Right renal cortex interstitium (tissue), 3 donors: ENCODE results near the gene PLXNA4. TPM values are rescaled to one million over a fixed set of nuclear protein-coding genes. Genes with fewer than 3 reads are reported as not detected.

Experiments used
- DNase-seq, 3 donors: peaks; one replicate each; pipeline ENCODE4 v3.0.0-alpha.2; 2013; ENCODE audit warnings: low read depth in 3 of 3, low spot score in 2 of 3
- polyA plus RNA-seq, 3 donors: library from polyadenylated mRNA; unstranded; fragments of 120-200 nt; gene quantifications; one replicate each; pipeline ENCODE4 v1.2.1, GENCODE V29; 2013; ENCODE audit not compliant: insufficient read length in 3 of 3

The PLXNA4 gene
- polyA plus RNA-seq, 3 donors, result 11.8 to 14.5 (median 13.5) TPM

- DNase-seq, result no peak
Observed at GRCh38 chr7:132564849-132565248, 11.4 kb downstream of the PLXNA4 start.

GRCh38 chr7:132564090-132564489 is 12.2 kb downstream of the PLXNA4 start:
- DNase-seq, result no peak

GRCh38 chr7:132562690-132563089 is 13.6 kb downstream of the PLXNA4 start:
- no peak for DNase-seq

DNA sequence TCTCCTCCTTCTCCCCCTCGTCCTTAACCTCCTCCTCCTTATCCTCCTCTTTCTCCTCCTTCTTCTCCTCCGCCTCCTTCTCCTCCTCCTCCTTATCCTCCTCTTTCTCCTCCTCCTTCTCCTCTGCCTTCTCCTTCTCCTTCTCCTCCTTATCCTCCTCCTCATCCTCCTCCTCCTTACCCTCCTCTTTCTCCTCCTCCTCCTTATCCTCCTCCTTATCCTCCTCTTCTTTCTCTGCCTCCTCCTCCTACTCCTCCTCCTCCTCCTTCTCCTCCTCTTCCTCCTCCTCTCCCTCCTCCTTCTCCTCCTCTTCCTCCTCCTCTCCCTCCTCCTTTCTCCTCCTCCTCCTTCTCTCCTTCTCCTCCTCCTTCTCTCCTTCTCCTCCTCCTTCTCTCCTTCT is 14.5 kb downstream of the PLXNA4 start:
- no peak for DNase-seq

DNA sequence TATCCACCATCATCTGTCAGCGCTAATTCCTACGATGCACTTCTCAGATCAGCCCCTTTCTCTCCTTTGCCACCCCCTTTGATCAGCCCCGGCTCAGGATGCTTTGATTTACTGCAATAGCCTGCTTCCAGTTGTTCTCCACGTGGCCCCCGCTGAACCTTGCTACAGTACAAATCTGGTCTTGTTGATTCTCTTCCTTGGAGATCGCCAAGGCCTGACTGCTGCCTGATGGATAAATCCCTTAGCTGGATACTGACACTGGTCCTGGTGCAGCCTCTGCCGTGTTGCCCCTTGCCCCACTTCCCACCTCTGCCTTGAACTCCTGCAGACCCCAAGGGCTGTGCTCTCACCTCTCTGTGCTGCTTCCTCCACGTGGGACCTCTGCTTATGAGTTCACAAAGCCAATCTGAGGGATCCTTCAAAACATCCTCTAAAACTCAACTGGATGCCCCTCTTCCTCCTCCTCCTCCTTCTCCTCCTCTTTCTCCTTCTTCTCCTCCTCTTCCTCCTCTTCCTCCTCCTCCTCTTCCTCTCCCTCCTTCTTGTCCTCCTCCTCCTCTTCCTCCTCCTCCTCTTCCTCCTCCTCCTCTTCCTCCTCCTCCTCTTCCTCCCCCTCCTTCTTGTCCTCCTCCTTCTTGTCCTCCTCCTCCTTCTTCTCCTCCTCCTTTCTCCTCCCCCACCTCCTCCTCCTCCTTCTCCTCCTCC is 15.3 kb downstream of the PLXNA4 start:
- DNase-seq, result no peak

DNA sequence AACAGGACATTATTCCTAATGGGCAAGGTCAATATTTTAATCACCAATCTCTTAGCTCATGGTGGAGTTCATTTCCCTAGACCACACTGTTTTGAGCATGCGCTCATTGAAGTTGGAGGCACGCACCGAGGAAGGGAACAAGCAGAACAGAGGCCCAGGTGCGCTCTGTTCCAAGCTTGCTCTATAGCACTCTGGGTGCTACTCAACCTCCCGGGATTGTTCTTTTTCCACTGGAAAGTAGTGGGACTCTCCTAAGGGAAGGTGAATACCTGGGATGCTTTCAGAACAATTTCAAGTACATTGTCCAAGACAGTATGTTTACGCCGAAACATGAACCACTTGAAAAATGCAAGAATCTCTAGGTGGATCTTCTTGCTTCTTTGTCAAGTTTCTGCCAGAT is 16.2 kb downstream of the PLXNA4 start:
- DNase-seq, result no peak

GRCh38 chr7:132558815-132559214 is 17.5 kb downstream of the PLXNA4 start:
- no peak for DNase-seq

- no peak for DNase-seq
Observed at GRCh38 chr7:132557489-132558044, 18.7 kb downstream of the PLXNA4 start.

- no peak for DNase-seq
Observed at GRCh38 chr7:132554446-132554845, 21.8 kb downstream of the PLXNA4 start.

- no peak for DNase-seq
Observed at GRCh38 chr7:132553031-132553430, 23.2 kb downstream of the PLXNA4 start.

GRCh38 chr7:132551886-132552285 is 24.4 kb downstream of the PLXNA4 start:
- no peak for DNase-seq

GRCh38 chr7:132551439-132551838 is 24.8 kb downstream of the PLXNA4 start:
- no peak for DNase-seq

DNA sequence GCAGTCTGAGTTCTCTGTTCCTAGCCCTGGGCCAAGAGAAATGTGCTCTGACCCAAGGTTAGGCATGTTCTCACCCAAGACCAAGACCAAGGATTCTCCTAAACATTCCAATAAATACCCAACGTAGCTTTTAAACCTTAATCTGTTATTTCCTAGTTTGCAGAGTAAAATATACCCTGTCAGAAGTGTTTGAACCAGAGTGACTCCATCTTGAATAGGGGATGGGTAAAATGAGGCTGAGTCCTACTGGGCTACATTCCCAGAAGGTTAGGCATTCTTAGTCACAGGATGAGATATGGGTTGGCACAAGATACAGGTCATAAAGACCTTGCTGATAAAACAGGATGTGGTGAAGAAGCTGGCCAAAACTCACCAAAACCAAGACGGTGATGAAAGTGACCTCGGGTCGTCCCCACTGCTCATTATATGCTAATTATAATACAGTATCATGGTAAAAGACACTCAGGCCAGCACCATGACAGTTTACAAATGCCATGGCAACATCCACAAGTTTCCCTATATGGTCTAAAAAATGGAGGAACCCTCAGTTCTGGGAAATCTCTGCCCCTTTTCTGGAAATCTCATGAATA is 27.7 kb downstream of the PLXNA4 start:
- DNase-seq, result no peak

GRCh38 chr7:132547821-132548220 is 28.4 kb downstream of the PLXNA4 start:
- DNase-seq, result no peak

- DNase-seq, result no peak
Observed at GRCh38 chr7:132546366-132547127, 29.7 kb downstream of the PLXNA4 start.

DNA sequence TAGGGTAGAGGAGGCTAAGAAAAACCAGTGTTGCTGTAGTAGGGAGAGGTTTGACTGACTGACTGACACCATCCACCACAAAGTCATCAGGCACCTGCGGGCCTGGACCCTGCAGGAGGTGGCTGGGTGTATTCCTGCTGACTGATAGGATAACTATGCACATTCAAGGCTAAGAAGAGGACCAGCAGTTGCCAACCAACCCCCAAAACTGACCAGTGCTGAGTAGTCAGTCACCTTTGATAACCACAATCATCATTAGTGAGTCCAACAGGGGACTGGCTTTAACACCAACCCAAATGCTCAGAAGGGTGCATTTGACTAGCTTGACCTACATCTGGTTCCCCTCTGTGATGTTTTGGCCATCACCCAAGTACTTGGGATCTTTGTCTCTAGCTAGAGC is 30.5 kb downstream of the PLXNA4 start:
- no peak for DNase-seq

GRCh38 chr7:132544999-132545398 is 31.3 kb downstream of the PLXNA4 start:
- DNase-seq, result no peak

GRCh38 chr7:132544025-132544424 is 32.2 kb downstream of the PLXNA4 start:
- no peak for DNase-seq

DNA sequence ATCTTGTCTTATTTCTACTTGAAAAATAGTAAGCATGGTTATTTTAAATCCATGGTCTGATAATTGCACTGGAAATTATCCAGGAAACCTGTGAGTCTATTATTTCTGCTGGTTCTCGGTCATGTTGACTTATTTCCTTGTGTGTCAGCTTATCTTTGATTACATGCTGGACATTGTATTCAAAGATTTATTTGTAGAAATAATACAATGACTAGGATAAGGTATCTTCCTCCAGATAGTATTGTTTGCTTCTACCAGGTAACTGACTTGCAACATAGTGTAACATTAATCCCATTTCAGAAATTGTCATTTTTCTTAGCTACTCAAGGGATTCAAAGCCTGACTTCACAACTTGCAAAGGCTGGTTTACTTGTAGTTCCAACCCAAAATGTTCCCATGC is 33.4 kb downstream of the PLXNA4 start:
- no peak for DNase-seq

GRCh38 chr7:132541656-132542055 is 34.6 kb downstream of the PLXNA4 start:
- DNase-seq, result no peak

- peak; percentile 16 to 43 (median 17) for DNase-seq
Observed at GRCh38 chr7:132537456-132538145, 38.7 kb downstream of the PLXNA4 start.
